ENCODE measurements around the gene ANKRD9.

GRCh38 chr14:102500158-102500662 is 9.4 kb downstream of the ANKRD9 start:
- TF ChIP-seq TAF1 (IDR thresholded peaks at IDR 0.05; ENCODE audit: low read depth) (no peak), CREB1 (IDR thresholded peaks at IDR 0.05; ENCODE audit: low read depth) (no peak), ZBTB7A (IDR thresholded peaks at IDR 0.05; ENCODE audit: low read depth) (no peak)

Measured in Ishikawa (cell line).